Measurements from ENCODE around the gene BACH2.

- TF ChIP-seq CTCF (IDR thresholded peaks at IDR 0.05) (no peak), POLR2A (IDR thresholded peaks at IDR 0.05) (no peak)
Measured at GRCh38 chr6:90319044-90319443, 22.4 kb upstream of the BACH2 start.
